Neural cell (in vitro differentiated cells): ENCODE measurements around the gene CDH20. TPM values are rescaled to one million over a fixed set of nuclear protein-coding genes. Genes with fewer than 3 reads are reported as not detected.

Source experiments
- H2AFZ ChIP-seq: fragments of 200-600, 300-800 bp; sonication (generic), shearing (Covaris generic); 2 replicates; pipeline ENCODE4 v1.6.0; 2014; ENCODE audit warnings: low read depth, mild to moderate bottlenecking, antibody characterized with exemption, low read length, moderate library complexity
- H3F3A ChIP-seq: fragments of 200-600 bp; shearing (Covaris generic); 2 replicates; pipeline ENCODE4 v1.6.1; 2016; ENCODE audit warnings: mild to moderate bottlenecking, moderate library complexity, mixed read lengths, antibody characterized with exemption, low read length; ENCODE audit not compliant: insufficient read depth, poor library complexity, severe bottlenecking
- H3K27ac ChIP-seq: fragments of 200-600, 300-800 bp; sonication (generic), shearing (Covaris generic); 2 replicates; pipeline ENCODE4 v1.5.1; 2014; ENCODE audit warnings: mild to moderate bottlenecking, low read length, moderate library complexity
- H3K27me3 ChIP-seq: fragments of 300-800, 200-600 bp; sonication (generic), shearing (Covaris generic); 2 replicates; pipeline ENCODE4 v1.6.0; 2014; ENCODE audit warnings: mild to moderate bottlenecking, low read depth, low read length, moderate library complexity; ENCODE audit not compliant: insufficient read depth
- H3K36me3 ChIP-seq: fragments of 300-800, 200-600 bp; sonication (generic), shearing (Covaris generic); 2 replicates; pipeline ENCODE4 v1.5.1; 2014; ENCODE audit warnings: mild to moderate bottlenecking, antibody characterized with exemption, low read length, moderate library complexity; ENCODE audit not compliant: insufficient read depth
- H3K4me2 ChIP-seq: fragments of 300-800, 200-600 bp; sonication (generic), shearing (Covaris generic); 2 replicates; pipeline ENCODE4 v1.6.0; 2014; ENCODE audit warnings: mild to moderate bottlenecking, low read length
- H3K4me3 ChIP-seq: fragments of 300-800, 200-600 bp; sonication (generic), shearing (Covaris generic); 2 replicates; pipeline ENCODE4 v1.5.1; 2014; ENCODE audit warnings: mild to moderate bottlenecking, low read length, moderate library complexity
- H3K79me2 ChIP-seq: fragments of 200-600 bp; shearing (Covaris generic); replicated peaks from 2 replicates; pipeline ENCODE4 v1.6.0; 2014; ENCODE audit warnings: mild to moderate bottlenecking, low read length, moderate library complexity; ENCODE audit not compliant: insufficient read depth
- H3K9ac ChIP-seq: fragments of 300-800, 200-600 bp; sonication (generic), shearing (Covaris generic); 2 replicates; pipeline ENCODE4 v1.6.1; 2016; ENCODE audit warnings: mild to moderate bottlenecking, low read length, mixed read lengths
- H3K9me2 ChIP-seq: fragments of 200-600 bp; shearing (Covaris generic); 2 replicates; pipeline ENCODE4 v1.6.1; 2016; ENCODE audit warnings: mild to moderate bottlenecking, low read length, mixed read lengths; ENCODE audit not compliant: insufficient read depth
- H3K9me3 ChIP-seq: fragments of 200-600, 300-800 bp; sonication (generic), shearing (Covaris generic); 2 replicates; pipeline ENCODE4 v1.6.1; 2016; ENCODE audit warnings: mild to moderate bottlenecking, mixed run types, low read length, moderate library complexity, mixed read lengths
- H4K20me1 ChIP-seq: fragments of 200-600 bp; shearing (Covaris generic); 2 replicates; pipeline ENCODE4 v1.6.1; 2016; ENCODE audit warnings: mild to moderate bottlenecking, mixed run types; ENCODE audit not compliant: insufficient read depth
- EP300 ChIP-seq: fragments of 450-650 bp; conservative IDR thresholded peaks from 2 replicates; pipeline ENCODE4 v1.6.1; 2014; ENCODE audit warnings: antibody characterized with exemption, mild to moderate bottlenecking, moderate library complexity; ENCODE audit not compliant: poor library complexity, severe bottlenecking
- EZH2 ChIP-seq: fragments of 200-600, 300-800 bp; shearing (Covaris generic), sonication (generic); IDR thresholded peaks from 2 replicates; pipeline ENCODE4 v1.6.1; 2014; ENCODE audit warnings: antibody characterized with exemption, low read length, borderline replicate concordance, mild to moderate bottlenecking; ENCODE audit not compliant: insufficient read depth, poor library complexity, severe bottlenecking
- MXI1 ChIP-seq: fragments of 450-650 bp; conservative IDR thresholded peaks from 2 replicates; pipeline ENCODE4 v1.6.1; 2014; ENCODE audit warnings: antibody characterized with exemption, mild to moderate bottlenecking; ENCODE audit not compliant: poor library complexity, severe bottlenecking
- POLR2AphosphoS5 ChIP-seq: IDR thresholded peaks from 2 replicates; pipeline ENCODE4 v1.6.1; 2012
- RAD21 ChIP-seq: fragments of 450-650 bp; conservative IDR thresholded peaks from 2 replicates; pipeline ENCODE4 v1.6.1; 2014; ENCODE audit warnings: antibody characterized with exemption, mild to moderate bottlenecking, moderate library complexity
- SMC3 ChIP-seq: fragments of 450-650 bp; conservative IDR thresholded peaks from 2 replicates; pipeline ENCODE4 v1.6.1; 2014; ENCODE audit warnings: antibody characterized with exemption, mild to moderate bottlenecking, moderate library complexity; ENCODE audit not compliant: poor library complexity
- TAF1 ChIP-seq: IDR thresholded peaks from 2 replicates; pipeline ENCODE4 v1.6.1; 2012; ENCODE audit warnings: low read depth
- polyA plus RNA-seq: library from polyadenylated mRNA; depleted of rRNA; stranded (reverse); fragments of >200 nt; gene quantifications from 2 replicates; pipeline ENCODE4 v1.2.3, GENCODE V29; 2014
- TF ChIP-seq, protein P1 (sequence below): fragments of 450-650 bp; IDR thresholded peaks from 2 replicates; pipeline ENCODE4 v1.5.1; 2014; ENCODE audit warnings: antibody characterized with exemption, mild to moderate bottlenecking, moderate library complexity; ENCODE audit not compliant: poor library complexity, severe bottlenecking
- TF ChIP-seq, protein P2 (sequence below): IDR thresholded peaks from 2 replicates; pipeline ENCODE4 v1.6.1; 2012; ENCODE audit warnings: borderline replicate concordance

The CDH20 gene
- polyA plus RNA-seq, 1 donor from 2014 or later: 1.7 TPM

DNA sequence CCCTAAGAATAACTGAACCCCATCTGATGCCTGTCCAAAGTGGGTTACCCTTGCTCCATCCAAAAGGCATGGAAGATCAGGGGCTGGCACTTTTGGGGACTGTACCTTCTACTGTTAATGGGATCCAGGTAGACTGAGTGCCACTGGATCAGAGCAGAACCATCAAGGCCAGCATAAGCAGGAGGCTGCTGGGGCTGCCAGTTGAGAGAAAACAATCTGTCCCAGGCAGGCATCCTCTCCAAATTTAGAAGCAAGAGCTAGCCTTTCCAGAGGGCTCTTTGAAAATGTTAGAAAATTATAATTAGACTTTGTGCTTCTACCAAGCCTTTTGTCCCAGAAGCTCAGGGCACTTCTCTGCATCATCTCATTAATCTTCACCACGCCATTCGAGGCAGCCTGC lies 245.6 kb downstream of the CDH20 start:
- no peak for TF ChIP-seq RAD21
- no peak for TF ChIP-seq EP300
- TF ChIP-seq MXI1: no peak
- Histone ChIP-seq H3K9me3 (no peaks in the 10 kb centered on the region), H4K20me1 (no peaks in the 10 kb centered on the region), H3K4me2 (no peak overlapping the region), H3K9ac (no peak overlapping the region), H3K79me2 (no peaks in the 10 kb centered on the region), H3K27ac (no peak overlapping the region), H3K36me3 (no peaks in the 10 kb centered on the region), H3K4me3 (no peak overlapping the region), H3K27me3 (peaks cover 12% of the 10 kb centered on the region), H3K9me2 (no peaks in the 10 kb centered on the region), H2AFZ (no peak overlapping the region), H3F3A (no peaks in the 10 kb centered on the region)

DNA sequence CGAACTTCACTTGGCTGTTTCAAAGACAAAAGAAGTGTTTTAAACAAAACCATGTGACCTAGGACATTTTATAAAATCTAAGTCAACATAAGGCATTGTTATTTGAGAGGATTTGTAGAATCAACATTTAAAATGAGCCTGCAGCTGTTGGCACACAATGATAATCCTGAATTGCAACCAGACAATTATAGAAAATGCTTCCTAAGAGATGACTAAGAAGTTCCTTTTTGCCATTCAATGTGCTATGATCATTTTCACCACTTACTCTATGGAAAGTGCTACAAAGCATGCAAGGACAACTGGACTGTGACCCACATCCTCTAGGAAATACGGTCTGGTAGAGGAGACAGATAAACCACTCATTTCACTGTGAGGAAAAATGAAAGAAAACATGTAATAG lies 246.4 kb downstream of the CDH20 start:
- no peak overlapping the region for H2AFZ ChIP-seq
- no peaks in the 10 kb centered on the region for H3K79me2 ChIP-seq
- no peaks in the 10 kb centered on the region for H4K20me1 ChIP-seq
- H3K9me2 ChIP-seq: no peaks in the 10 kb centered on the region
- H3K36me3 ChIP-seq: no peaks in the 10 kb centered on the region
- H3K4me3 ChIP-seq: no peak overlapping the region
- H3K9me3 ChIP-seq: no peaks in the 10 kb centered on the region
- no peak overlapping the region for H3K27ac ChIP-seq
- H3K9ac ChIP-seq: no peak overlapping the region
- TF ChIP-seq, protein P1, sequence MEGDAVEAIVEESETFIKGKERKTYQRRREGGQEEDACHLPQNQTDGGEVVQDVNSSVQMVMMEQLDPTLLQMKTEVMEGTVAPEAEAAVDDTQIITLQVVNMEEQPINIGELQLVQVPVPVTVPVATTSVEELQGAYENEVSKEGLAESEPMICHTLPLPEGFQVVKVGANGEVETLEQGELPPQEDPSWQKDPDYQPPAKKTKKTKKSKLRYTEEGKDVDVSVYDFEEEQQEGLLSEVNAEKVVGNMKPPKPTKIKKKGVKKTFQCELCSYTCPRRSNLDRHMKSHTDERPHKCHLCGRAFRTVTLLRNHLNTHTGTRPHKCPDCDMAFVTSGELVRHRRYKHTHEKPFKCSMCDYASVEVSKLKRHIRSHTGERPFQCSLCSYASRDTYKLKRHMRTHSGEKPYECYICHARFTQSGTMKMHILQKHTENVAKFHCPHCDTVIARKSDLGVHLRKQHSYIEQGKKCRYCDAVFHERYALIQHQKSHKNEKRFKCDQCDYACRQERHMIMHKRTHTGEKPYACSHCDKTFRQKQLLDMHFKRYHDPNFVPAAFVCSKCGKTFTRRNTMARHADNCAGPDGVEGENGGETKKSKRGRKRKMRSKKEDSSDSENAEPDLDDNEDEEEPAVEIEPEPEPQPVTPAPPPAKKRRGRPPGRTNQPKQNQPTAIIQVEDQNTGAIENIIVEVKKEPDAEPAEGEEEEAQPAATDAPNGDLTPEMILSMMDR: no peak
- TF ChIP-seq RAD21 (no peak), TAF1 (no peak)
- H3K27me3 ChIP-seq: peaks cover 12% of the 10 kb centered on the region
- no peak overlapping the region for H3K4me2 ChIP-seq
- no peaks in the 10 kb centered on the region for H3F3A ChIP-seq

- Histone ChIP-seq H3K4me3 (no peak overlapping the region), H3K4me2 (no peak overlapping the region), H3K9me3 (no peaks in the 10 kb centered on the region), H3K36me3 (no peaks in the 10 kb centered on the region), H2AFZ (no peak overlapping the region), H3F3A (no peaks in the 10 kb centered on the region), H3K9me2 (no peaks in the 10 kb centered on the region), H3K27ac (no peak overlapping the region), H4K20me1 (no peaks in the 10 kb centered on the region), H3K9ac (no peak overlapping the region), H3K79me2 (no peaks in the 10 kb centered on the region), H3K27me3 (peaks cover 12% of the 10 kb centered on the region)
- TF ChIP-seq MXI1 (no peak), RAD21 (no peak), SMC3 (no peak), EP300 (no peak), POLR2AphosphoS5 (no peak), EZH2 (no peak), TAF1 (no peak)
- TF ChIP-seq, protein P1: no peak
- TF ChIP-seq, protein P2, sequence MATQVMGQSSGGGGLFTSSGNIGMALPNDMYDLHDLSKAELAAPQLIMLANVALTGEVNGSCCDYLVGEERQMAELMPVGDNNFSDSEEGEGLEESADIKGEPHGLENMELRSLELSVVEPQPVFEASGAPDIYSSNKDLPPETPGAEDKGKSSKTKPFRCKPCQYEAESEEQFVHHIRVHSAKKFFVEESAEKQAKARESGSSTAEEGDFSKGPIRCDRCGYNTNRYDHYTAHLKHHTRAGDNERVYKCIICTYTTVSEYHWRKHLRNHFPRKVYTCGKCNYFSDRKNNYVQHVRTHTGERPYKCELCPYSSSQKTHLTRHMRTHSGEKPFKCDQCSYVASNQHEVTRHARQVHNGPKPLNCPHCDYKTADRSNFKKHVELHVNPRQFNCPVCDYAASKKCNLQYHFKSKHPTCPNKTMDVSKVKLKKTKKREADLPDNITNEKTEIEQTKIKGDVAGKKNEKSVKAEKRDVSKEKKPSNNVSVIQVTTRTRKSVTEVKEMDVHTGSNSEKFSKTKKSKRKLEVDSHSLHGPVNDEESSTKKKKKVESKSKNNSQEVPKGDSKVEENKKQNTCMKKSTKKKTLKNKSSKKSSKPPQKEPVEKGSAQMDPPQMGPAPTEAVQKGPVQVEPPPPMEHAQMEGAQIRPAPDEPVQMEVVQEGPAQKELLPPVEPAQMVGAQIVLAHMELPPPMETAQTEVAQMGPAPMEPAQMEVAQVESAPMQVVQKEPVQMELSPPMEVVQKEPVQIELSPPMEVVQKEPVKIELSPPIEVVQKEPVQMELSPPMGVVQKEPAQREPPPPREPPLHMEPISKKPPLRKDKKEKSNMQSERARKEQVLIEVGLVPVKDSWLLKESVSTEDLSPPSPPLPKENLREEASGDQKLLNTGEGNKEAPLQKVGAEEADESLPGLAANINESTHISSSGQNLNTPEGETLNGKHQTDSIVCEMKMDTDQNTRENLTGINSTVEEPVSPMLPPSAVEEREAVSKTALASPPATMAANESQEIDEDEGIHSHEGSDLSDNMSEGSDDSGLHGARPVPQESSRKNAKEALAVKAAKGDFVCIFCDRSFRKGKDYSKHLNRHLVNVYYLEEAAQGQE: no peak
These were observed 246.8 kb downstream of the CDH20 start for GRCh38 chr18:61580046-61580445.
